ENCODE data around the gene SETD5.

- TF ChIP-seq CTCF (conservative IDR thresholded peaks at IDR 0.05; ENCODE audit: low read length) (no peak), EZH2phosphoT487 (IDR thresholded peaks at IDR 0.05; ENCODE audit: borderline replicate concordance) (no peak)
These were observed 17.4 kb upstream of the SETD5 start for GRCh38 chr3:9380014-9380413.

Measured in Loucy (cell line).